Epidermal melanocyte (primary cell): ENCODE results near the gene EXOG.

Experiments
- DNase-seq: peaks from one replicate; pipeline ENCODE4 v3.0.0; 2011; ENCODE audit warnings: low spot score; ENCODE audit not compliant: insufficient read length

Gene EXOG

DNA sequence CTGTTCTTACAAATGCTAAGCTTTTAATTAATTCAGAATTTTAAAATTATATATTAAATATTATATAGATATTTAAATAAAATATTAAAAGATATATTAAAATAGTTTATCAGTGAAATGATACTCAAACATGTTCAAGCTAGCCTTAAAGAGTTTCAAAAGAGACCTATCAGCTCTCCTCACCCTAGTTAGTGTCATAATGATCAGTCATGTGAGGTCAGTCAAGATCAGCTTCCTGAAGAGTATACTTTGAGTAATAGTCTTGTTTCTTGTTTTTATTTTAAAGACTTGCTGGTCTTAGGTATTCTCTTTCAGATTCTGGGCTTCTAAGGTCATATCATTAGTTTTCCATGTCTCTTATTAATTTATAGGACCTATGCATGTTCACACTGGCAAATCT is 14.5 kb downstream of the EXOG start:
- no peak for DNase-seq

DNA sequence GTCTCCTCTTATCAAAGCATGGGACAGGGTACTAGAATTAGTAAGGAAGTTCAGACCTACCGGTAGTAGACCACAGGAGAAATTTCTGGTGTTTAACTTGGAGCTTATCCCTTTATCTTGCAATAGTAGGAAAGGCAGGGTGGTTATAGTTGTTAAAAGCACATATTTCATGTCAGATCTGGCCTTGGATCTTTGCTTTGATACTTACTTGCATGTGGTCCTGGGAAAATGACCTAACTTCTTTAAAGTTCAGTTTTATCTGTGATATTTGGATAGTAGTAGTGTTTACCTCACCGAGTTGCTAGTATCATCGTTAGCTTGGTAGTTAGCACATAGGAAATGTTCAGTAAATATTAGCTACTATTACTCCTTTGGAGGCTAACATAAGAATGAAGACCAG is 15.4 kb downstream of the EXOG start:
- DNase-seq = no peak

DNA sequence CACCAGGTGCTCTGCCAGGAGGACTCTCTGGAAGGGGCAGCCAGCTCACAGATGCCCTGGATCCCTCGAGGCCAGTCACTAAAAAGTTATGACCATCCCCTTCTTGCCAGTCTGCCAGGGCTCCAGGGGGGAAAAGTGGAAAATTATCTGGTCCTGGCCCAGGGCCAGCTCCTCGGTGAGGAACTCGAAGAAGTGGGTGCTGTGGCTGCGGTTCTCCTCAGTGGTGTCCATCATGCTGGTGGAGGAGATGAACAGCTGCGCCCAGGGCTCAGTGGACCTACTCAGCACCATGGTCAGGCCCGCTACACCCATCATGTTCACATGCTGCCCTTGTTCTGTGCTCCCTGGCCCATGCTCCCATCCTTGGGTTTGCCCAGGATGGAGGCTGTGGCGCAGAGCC is 19.2 kb downstream of the EXOG start:
- DNase-seq = no peak

DNA sequence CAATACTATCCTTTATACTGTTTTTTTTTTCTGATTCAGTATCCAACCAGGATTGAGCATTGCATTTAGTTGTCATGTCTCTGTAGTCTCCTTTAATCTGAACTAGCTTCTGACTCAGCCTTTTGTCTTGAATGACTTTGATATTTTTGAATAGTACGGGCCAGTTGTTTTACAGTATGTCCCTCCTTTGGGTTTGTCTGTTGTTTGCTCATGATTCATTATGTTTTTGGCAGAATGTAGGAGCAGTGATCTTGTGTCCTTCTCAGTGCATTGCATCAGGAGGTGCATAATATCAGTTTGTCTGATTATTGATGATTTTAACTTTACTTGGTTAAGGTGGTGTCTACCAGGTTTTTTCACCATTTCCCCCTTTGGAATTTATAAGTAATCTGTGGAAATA is 20.5 kb downstream of the EXOG start:
- no peak for DNase-seq

DNA sequence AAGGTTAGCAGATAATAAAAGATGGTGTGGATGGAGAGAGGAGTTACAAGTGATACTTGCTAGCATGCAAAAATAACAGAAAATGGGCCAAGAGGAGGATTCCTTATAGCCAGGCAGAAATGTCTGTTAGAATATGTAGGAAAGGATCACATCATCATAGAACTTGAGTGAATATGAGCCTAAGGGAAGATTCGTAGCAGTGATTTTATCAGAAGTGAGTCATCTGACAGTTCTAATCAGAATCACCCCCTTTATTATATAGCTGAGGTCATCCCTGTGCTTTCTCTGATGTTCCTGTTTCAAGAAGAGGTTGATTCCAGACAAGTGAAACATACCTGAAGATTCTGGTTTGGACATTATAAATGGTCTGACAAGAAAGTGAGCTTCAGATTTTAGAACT is 22.9 kb downstream of the EXOG start:
- DNase-seq = no peak

DNA sequence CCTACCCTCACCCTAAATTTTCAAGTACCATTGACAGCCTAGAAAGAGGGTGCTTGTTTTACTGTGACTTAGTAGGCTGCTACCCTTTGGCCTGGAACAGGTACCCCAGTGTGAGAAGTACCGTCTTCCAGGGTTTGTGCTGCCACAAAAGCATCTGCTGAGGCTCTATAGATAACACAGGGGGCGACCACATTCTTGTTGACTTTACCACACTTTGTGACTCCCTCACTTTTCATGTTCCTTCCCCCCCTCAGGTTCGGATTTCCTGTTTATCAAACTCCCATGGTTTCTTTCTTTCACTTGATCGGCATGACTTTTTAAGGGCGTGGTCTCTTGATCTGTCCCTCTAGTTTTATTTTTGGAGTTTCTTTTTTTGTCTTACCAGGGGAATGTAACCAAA is 23.5 kb downstream of the EXOG start:
- no peak for DNase-seq

DNA sequence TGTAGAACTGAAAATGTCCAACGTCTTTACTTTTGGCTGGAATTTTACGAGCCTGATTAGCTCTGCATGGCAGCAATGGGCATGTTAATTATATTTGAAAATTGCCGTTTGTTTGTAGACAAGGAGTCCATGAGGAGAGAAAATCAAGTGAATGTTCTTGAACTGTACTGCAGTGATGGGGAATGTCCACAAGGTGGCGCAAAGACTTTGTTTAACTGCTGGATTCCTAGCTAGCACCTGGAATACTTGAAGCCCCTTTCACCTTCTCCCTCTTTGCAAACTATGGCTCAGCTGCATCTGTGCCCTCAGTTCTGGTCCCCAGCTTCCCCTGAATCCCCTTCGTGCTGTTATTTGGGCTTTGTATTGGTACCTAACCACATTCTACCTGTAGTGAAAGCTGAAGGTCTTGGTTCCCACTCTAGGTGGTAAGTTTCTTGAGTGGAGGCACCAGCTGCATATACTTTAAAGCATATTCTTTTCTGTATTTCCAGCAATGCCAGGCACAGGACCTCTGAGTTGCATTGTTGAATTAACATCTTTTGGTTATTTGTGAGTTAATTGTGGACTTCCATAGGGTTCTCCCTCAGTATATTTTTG is 25.3 kb downstream of the EXOG start:
- peak; percentile 72 for DNase-seq

DNA sequence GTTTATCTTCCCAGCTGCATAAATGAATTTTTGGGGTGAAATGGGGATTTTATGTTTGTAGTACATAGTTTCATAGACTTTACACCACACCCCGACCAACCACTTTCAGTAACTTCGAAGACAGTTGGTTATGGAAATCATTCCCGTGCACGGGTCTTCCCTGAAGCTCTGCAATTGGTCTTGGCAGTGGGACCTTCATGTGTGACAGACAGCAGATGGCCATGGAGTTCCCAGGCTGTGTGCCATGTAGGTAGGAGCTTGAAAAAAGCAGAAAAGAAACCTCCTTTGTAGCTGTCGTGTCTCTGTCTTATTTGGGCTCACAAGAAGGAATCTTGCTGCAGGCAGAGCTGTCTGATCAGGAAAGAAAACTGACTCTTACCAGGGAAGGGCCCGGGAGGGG is 25.9 kb downstream of the EXOG start:
- DNase-seq = no peak

DNA sequence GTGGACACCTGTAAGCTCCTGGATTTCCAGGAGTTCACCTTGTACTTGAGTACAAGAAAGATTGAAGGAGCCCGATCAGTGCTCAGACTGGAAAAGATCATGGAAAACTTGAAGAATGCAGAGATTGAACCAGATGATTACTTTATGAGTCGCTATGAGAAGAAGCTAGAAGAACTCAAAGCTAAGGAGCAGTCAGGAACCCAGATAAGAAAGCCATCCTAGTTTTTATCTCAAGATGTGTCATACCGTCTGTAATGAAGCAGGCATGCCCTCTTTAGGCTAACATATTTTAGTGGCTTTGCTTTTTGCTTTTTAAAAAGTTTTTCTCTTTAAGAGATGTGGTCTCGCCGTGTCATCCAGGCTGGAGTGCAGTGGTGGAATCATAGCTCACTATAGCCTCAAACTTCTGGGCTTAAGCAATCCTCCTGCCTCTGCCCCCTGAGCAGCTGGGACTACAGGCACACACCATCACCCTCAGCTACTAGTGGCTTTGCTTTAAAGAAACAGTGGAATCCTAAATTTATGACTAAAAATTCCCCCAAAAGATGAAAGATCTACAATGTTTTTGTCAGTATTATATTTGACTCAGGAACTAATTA is 28.1 kb downstream of the EXOG start:
- DNase-seq = no peak

DNA sequence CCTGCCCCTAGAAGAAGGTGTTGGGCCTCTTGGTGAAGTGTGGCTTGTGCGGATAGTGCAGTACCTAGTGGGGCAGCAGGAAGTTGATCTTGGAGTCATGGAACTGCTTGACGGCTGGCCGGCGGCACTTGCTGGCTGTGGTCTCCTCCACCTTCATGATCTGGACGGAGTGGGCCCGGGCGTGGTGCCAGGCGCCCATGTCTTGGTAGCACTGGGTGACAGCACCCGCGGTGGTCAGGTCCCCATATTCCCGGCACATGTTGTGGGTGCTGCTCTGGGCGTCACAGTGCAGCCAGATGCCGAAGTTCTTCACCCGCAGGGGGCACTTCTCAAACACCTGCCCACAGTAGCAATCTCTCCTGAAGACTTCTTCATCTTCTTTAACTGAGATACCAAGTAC is 30.7 kb downstream of the EXOG start:
- no peak for DNase-seq

DNA sequence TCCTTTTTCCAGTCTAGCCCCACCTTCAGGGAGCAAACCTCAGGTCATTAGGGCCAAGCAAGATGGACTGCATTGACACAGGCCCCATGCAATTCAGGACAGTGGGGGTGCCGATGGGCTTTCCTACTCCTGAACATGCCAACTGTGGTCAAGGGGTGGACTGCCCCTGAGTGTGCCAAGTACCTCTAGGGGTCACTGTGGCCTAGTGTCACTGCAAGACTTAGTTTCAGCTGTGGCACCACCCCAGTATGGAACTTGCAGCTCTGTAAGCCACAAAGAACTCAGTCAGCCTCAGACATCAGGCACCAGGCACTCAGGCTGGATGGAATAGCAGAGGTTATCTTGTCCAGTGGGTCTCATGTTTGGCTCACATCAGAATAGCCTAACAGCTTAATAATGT is 32.3 kb downstream of the EXOG start:
- DNase-seq = no peak

DNA sequence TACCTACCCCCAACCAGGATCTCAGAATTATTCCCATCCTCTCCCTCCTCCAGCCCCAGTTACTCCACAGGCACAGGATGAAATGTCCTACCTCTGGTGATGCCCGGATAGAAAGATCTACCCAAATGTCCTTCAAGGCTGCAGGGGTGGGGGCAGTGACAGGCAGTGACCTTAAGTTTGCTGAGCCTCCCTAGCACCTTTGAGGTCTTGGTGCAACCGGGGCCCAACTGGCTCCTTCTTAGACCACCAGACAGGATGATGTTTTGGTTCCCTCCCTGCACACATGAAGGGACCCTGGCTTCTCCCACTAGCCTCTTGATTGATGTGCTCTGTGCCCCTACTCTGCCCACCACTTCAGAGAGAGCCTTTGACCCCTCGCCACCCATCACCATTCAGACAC is 36.4 kb downstream of the EXOG start:
- no peak for DNase-seq

DNA sequence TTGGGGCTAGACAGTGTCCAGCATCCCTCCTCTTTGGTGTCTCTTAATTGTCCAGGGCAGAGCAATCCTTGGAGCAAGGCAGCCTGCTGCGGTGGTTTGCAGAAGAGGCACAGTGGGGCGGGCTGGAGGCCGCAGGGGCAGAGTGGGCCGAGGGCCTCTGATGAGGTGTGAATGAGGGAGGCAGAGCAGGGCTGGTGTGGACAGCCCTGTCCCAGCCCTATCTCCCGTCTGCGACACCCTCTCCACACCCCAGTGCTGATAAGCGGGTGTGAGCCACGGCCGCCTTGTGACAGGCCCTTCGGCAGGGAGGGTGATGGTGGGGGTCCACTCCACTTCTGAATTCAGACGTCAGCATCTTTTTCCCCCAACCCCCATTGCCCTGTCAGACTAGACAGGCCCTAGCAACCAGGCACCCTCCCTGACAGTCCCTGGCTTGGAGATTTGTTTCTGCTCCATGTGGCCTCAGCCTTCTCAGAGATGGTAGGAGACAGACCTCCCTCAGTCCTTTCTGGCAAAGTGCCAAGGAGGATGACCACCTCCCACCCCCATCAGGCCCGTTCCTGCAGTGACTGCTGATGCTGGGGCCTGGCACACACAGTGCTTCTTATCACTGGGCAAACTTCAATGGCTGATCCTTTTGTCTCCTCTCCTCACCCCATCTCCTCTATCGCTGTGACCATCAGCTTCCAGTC is 37.3 kb downstream of the EXOG start:
- DNase-seq = no peak

DNA sequence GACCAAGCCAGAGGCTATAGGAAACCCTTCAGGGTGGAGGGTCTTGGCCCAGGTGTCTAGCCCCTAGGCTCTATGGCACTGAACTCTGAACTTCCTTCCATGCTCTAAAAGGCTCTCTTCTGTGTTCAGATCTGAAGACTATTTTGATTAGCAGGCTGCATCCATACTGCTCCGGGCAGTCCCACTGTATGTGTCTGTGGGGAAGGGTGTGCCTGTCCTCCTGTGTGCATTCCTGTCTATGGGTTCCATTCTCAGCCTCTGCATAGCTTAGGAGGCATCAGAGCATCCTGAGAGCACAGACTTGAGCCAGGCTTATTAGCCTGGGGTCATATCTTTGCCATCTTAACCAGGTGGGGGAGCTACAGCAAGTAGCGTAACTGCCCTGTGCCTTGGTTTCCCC is 38.0 kb downstream of the EXOG start:
- no peak for DNase-seq

DNA sequence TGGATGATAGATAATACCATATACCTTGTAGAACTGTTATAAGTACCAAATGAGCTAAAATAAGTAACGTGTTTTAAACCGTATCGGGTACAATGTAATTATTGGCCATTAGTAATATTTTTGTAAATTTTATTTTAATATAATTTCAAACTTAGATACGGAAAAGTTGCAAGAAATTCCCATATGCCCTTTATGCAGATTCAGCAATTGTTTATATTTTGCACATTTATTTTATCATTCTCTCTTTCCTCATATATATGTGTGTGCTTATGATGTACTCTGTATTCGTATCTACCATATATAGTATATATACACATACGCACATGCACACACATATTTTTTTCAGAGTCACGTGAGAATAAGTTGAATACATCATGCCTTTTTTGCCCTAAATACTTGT is 38.5 kb downstream of the EXOG start:
- DNase-seq = no peak

DNA sequence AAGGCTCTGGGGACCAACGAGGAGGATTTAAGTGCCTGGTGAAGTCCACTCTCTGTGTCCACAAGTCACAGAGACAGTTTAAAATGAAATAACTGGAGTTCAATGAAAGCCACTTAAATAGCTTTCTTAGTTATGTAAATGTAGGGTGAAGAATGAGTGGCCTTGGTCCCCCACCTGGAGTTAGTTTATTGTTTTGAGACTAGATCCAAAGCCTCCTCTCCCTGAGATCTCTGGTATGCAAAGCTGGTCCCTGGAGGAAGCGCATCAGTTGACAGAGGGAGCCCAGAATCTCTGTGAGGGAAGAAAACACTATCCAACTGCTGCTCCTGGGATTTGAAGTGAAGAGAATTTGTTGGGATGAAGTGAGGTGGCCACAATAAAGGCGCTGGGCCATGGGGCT is 40.5 kb downstream of the EXOG start:
- no peak for DNase-seq

DNA sequence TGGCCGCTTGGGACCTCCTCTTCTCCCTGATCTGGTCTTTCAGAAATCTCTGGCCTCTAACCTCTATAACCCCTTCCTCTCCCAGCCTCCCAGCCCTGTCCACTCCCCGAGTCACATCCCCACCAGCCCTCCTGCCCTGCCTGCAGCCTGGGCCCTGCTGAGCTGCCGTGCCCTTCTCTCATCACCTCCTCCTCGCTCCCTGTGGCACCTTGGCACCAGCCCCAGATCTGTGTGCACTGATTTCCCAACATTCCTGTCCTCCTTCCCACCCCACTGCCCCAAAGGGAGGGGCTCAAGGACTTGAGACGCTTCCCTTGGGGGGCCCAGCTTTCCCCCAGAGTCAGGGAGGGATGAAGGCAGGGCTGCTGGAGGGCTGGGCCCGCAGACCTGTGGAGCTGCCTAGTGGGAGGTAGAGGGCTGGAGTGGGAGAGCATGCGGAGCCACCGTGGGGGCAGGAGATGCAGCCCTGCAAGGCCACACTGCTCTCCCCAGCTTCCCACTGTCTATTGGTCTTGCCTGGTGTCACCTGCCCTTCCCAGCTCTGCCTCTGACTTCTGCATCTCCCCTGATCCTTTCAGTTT is 42.7 kb downstream of the EXOG start:
- DNase-seq = no peak

DNA sequence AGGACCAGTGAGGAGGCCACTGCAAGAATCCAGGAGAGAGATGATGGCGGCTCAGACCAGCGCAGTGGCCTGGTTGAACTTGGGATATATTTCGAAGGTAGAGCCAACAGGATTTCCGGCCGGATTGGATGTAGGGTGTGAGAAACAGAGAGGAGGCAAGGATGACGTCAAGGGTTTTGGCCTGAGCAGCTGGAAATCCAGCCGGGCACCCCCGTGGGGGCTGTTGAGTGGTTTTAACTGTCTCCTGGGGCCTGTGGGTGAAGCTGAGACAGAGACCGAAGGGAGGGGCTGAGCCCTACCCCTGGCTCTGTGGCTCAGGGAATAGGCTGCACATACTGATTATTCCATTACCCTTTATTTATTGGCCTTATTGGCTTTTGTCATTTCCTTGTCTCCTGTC is 45.7 kb downstream of the EXOG start:
- no peak for DNase-seq

DNA sequence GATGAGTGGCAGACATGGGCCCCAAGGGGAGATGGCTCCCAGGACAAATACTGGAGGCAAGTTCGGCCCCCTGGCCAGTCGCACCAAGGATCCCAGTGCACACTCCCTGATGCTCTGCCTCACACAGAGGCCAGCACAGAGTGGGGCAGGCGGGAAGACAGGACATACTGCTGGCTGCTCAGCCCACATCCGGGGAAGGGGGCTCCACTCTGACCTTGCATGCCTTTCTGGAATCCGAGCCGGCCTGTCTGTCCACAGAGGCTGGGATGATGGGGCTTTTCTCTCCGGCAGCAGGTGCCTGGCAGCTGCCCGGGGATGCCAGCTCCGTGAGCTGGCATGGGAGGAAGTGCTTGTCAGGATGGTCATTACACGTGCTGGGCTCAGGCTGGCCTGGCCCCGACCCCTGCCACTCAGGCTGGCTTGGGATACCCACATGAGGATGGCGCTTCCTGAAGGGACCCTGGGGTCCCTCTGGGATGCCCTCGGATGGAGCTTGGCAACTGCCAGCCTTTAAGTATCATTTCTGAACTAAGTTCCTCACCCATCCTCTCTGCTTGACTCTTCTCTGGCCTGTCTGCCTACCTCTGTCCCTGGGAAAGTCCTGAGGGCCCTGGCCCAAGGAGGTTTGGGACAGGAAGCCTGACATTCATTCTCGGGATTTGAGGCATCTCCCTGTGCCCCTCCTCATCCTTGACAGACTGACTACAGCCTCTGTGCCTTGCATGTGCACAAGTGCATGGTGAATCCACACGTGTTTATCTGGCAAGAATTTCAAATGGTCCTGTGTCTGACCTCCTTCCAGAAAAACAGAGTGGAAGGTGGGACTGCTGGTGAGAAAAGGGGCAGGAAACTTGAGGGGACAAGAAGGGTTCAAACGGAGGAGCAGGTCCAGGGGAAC is 46.5 kb downstream of the EXOG start:
- no peak for DNase-seq

DNA sequence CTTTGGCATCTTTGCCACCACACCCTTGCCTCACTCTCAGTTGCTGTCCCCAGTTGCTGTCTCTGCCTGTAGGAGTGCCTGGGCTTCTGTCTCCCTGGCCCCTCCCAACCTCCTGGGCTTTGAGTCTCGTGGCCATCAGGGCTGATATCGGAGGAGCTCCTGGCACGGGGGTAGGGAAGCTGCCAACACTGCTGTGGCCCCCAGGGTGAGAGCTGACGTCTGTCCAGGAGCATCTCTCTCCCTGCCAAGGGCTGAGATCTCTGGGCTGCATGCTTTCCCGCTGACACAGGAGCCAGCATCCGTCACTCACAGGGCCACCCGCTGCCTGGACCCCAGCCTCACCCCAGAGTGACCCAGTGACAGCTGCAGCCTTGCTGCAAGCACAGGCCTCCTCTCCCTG is 47.4 kb downstream of the EXOG start:
- DNase-seq = no peak

DNA sequence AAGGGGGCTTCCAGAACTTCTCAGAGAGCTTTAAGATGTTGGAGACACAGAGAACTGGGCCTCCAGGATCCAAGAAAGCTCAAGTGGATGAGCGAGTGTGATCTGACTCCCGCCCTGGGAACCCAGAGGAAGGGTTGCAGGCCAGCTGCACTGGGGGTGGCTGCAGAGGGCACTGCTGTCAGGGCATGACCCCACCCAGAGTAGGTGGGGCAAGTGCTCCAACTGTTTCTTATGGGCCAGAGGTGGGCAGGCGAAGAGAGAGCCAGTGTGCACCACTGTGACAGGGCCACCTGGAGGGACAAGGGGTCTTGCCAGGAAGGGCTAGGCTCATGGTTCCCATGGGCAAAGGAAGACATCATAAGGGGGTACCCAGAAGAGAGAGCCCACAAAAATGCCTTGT is 48.8 kb downstream of the EXOG start:
- no peak for DNase-seq

DNA sequence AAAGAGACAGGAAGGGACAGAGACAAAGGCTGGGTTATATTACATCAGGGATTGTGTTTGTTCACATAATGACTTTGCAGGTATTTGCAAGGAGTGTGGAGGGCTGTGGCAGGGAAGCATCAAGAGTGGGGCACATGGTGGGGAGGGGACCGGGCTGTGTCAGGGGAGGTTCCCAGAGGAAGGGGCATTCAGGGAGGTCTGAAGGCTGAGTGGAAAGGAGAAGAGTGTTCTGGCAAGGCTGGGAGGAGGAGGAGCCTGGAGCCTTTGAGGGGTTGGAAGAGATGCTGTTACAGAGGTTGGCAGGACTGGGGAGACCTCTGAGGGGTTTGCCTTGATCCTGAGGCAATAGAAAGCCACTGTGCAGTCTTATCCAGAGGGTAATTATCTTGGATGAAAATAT is 49.4 kb downstream of the EXOG start:
- DNase-seq = no peak
